ENCODE data around the gene MIA2. TPM values are rescaled to one million over a fixed set of nuclear protein-coding genes. Genes with fewer than 3 reads are reported as not detected.

Gene MIA2
- total RNA-seq, 2 donors from 2014 or later: 14.2 to 34.2 TPM

GRCh38 chr14:39434401-39434800, 200.7 kb downstream of the MIA2 start:
- TF ChIP-seq CTCF (IDR thresholded peaks at IDR 0.05): no peak
- Histone ChIP-seq H3K27ac (no peak overlapping the region), H3K36me3 (no peaks in the 10 kb centered on the region)

GRCh38 chr14:39435241-39435640, 201.5 kb downstream of the MIA2 start:
- H3K4me3 ChIP-seq: no peak overlapping the region
- no peaks in the 10 kb centered on the region for H3K27me3 ChIP-seq
- no peaks in the 10 kb centered on the region for H3K36me3 ChIP-seq
- H3K4me1 ChIP-seq: peaks cover 0 to 14% of the 10 kb centered on the region in 2 donors
- H3K27ac ChIP-seq: no peak overlapping the region
- no peak for TF ChIP-seq CTCF (IDR thresholded peaks at IDR 0.05)
- H3K9me3 ChIP-seq: no peaks in the 10 kb centered on the region
- DNase-seq (ENCODE audit: low spot score): no peak

More at GRCh38 chr14:39434401-39434800, 200.7 kb downstream of the MIA2 start:
- Histone ChIP-seq H3K4me1 (peaks cover 0 to 22% of the 10 kb centered on the region in 2 donors), H3K9me3 (no peaks in the 10 kb centered on the region), H3K4me3 (no peak overlapping the region), H3K27me3 (no peaks in the 10 kb centered on the region)
- no peak for DNase-seq (ENCODE audit: low spot score)

Other genes with a start within 250 kb of the MIA2 start
- 100 to 1,000 TPM in 1 of 2 donors, 10 to 100 TPM in 1; 85.1 to 104 TPM for gene SEC23A, start 130.7 kb upstream of the MIA2 start, total RNA-seq
- gene GEMIN2, start 119.6 kb upstream of the MIA2 start, total RNA-seq: 10 to 100 TPM in 1 of 2 donors, 1 to 10 TPM in 1; 5.2 to 12.2 TPM
- gene TRAPPC6B, start 63.6 kb upstream of the MIA2 start, total RNA-seq: 10 to 100 TPM; 14.9 to 16.5 TPM
- gene PNN, start 58.7 kb upstream of the MIA2 start, total RNA-seq: 10 to 100 TPM; 11.4 to 13.4 TPM
- 1 to 10 TPM; 6.6 to 9.2 TPM for gene FBXO33, start 198.5 kb downstream of the MIA2 start, total RNA-seq

All from right atrium auricular region (tissue), 2 donors.